Activated CD4-positive, alpha-beta T cell treated with anti-CD3 and anti-CD28 coated beads, Interleukin-2, amount 50 U/mL, for 16 hours (primary cell): Measurements from ENCODE around the gene EVI5L.

Source experiments
- DNase-seq: peaks from one replicate; pipeline ENCODE4 v3.0.0-alpha.2; 2020

EVI5L gene

GRCh38 chr19:7818806-7819205 is 11.2 kb upstream of the EVI5L start:
- no peak for DNase-seq

DNA sequence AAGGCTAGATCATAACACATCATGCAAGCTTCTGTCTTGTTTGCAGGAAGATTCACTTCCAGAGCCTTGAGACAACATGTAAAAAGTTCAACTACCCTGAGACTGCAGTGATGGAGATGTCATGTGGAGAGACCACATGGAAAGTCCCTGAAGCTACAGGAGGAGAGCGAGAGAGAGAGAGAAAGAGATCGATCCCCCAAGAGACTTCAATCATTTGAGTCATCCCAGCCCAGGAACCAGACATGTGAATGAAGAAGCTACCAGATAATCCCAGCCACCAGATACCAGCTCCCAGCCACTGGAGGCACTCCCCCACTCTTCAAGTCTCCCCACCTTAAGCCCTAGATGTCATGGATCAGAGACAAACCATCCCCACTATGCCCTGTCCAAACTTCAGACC is 10.7 kb upstream of the EVI5L start:
- DNase-seq, result no peak

DNA sequence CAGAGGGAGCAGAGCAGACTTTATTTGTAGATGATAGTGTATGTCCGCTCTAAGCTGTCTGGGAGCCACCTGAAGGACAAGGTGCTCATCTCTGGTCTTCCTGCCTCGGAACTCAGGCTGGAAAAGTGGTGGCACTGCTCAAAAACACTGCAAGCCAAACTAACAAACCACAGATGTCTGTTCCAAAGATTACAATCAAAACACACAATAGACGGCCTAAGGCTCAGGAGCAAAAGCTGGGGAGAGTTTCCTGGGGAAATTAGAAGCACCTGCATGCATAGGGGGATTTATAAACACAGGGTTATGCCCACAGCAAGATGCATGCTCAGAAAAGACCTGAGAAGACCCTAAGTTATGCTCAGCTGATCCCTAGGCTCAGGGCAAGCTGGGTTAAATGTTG is 9.4 kb upstream of the EVI5L start:
- no peak for DNase-seq

DNA sequence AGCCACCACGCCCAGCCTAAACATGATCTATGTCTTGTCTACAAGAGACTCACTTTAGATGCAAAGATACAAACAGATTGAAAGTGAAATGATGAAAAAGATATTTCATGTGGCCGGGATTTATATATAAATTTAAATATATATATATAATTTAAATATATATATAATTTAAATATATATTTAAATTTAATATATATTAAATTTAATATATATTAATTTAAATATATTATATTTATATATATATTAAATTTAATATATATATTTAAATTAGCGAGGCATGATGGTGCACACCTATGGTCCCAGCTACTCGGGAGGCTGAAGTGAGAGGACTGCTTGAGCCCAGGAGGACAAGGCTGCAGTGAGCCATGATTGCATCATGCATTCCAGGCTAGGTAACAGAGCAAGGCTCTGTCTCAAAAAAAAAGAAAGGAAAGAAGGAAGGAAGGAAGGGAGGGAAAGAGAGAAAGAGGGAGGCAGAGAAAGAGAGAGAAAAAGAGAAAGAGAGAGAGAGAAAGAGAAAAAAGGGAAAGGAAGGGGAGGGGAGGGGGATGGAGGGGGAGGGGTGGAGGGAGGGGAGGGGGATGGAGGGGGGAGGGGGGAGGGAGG is 7.0 kb upstream of the EVI5L start:
- DNase-seq, result no peak

GRCh38 chr19:7823686-7824301 is 6.2 kb upstream of the EVI5L start:
- DNase-seq, result no peak

- DNase-seq, result no peak
Observed at GRCh38 chr19:7829166-7829520, 875 bp upstream of the EVI5L start.

DNA sequence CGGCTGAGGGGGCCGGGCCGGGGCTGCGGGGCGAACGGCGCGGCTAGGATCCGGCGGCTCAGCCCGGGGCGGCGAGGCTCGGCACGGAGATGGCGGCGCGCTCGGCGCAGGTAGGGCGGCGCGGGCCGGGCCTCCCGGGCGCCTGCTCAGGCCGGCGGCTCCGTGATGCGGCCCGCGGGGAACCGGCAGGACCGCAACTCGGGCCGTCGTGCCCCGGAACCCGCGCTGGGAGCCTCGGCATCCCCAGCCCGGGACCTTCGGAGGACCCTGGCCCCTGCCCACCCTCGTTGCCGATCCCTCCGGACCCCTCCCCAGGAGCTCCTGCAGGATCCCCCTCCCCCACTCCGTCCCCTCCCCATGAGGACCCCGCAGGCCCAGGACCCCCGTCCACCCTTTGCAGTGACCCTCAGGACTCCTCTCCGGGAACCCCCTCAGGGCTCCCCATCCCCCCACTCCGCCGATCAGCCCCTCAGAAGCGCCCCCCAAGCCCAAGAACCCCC is 304 bp downstream of the EVI5L start:
- no peak for DNase-seq

DNA sequence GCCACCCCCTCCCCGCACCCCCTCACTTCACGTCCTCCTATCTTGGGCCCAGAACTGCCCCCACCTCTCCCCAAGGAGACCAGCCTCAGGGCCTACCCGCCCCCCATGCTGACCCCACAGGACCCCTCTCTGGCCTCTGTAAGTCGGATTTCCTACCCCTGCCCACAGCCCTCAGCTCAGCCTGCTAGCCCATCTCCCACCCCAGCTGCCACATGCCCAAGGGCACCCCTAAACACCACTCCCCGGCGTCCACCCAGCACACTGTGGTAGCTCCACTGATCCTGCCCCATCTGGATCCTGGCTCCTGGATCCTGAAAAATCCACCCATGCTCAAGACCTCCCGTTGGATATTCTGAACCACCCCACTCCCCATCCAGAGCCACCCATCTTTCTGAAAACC is 805 bp downstream of the EVI5L start:
- DNase-seq, result no peak

DNA sequence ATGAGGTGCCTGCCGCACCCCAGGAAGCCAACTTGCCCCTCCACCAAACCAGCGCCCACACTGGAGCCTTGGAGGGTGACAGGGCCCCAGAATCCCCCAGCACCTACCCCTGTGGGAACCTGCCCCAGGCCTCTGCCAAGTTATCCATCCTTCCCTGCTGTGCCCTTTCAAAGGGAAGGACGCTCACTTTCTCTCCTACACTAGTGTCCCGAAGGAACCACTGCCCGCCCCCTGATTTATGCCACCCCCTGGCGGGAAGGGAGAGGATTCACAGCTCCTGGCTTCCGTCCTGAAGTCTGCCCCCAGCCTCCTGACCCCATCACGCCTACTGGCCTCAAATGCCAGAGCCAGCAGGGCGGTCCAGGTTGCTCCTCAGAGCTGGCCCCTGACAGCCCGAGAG is 1.4 kb downstream of the EVI5L start:
- no peak for DNase-seq

DNA sequence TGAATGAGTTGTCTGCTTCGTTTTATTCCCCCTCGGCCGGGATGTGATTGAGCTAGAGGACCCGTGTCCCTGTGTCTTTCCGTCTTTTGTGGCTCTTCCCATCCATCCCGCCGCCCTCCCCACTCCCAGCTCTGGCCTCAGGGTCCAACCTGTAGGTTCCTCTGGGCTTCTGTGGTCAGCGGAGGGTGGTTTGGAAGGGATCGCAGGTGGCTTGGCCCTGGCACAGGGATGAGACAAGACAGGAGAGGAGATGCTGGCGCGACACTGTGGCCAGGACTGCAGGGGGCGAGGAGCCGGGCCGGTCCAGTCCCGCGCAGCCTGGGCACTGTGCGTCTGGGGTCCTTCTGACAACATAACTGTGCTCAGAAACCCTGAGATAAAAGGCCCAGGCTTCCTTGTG is 2.0 kb downstream of the EVI5L start:
- DNase-seq, result no peak

GRCh38 chr19:7832781-7833180 is 2.8 kb downstream of the EVI5L start:
- DNase-seq, result no peak

DNA sequence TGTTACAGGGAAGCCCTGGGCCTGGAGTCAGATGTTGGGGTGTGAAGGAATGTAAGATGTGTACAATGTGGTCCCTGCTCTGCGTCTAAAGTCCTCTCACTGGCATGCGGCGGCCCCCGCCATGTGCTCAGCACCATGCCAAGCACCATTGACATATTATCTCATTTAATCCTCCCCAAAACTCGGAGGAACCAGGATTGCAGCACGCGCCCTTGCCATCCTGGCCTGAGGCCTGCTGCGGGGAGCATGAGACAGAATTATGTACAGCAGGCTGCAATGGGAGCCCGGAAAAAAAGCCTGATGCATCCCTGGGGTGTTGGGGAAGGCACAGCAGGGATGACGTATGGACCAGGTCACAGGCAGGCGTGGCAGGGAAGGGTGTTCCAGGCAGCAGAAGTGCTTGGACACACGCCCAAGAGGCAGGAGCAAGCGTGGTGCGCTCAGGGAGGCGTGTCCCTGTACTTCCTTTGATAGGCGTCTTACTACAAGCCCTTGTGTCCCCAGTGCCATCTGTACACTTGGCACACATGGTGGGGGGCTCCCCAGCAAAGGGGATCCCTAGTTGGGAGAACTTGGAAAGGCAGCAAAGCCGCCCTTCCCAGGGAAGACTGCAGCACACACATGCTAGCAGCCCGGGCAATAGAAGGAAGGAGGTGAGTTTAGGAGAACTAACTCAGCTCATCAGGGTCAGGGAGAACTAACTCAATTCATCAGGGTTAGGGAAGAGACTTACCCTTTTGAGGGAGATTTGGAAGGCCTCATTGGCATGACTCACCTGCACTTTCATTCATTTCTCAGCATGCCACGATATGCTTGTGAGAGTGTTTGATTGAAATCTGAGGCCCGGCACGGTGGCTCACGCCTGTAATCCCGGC is 3.4 kb downstream of the EVI5L start:
- DNase-seq, result no peak

DNA sequence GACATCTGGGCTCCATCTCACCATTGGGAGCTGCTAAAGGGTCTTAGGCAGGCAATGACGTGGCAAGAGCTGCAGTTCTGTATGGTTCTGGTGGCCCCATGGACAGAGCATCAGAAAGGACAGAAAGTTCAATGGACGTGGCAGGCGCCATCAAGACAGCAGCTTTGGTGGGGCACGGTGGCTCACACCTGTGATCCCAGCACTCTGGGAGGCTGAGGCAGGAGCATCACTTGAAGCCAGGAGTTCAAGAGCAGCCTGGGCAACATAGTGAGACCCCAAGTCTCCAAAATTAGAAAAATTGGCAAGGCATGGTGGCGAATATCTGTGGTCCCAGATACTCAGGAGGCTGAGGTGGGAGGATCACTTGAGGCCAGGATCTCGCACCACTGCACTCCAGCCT is 9.5 kb downstream of the EVI5L start:
- no peak for DNase-seq

DNA sequence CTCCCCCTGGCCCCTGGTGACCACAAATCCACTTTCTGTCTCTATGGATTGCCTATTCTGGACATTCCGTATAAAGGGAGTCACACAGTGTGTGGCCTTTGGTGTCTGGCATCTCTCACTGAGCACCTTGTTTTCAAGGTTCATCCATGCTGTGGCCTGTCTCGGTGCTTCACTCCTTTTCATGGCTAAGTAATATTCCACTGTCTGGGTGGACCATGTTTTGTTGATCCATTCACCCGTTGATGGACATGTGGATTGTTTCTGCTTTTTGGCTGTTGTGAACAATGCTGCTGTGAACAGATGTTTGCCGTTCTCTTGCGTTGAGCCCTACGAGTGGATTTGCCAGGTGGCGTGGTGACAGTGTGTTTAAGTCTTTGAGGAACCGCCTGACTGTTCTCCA is 10.6 kb downstream of the EVI5L start:
- DNase-seq, result no peak

DNA sequence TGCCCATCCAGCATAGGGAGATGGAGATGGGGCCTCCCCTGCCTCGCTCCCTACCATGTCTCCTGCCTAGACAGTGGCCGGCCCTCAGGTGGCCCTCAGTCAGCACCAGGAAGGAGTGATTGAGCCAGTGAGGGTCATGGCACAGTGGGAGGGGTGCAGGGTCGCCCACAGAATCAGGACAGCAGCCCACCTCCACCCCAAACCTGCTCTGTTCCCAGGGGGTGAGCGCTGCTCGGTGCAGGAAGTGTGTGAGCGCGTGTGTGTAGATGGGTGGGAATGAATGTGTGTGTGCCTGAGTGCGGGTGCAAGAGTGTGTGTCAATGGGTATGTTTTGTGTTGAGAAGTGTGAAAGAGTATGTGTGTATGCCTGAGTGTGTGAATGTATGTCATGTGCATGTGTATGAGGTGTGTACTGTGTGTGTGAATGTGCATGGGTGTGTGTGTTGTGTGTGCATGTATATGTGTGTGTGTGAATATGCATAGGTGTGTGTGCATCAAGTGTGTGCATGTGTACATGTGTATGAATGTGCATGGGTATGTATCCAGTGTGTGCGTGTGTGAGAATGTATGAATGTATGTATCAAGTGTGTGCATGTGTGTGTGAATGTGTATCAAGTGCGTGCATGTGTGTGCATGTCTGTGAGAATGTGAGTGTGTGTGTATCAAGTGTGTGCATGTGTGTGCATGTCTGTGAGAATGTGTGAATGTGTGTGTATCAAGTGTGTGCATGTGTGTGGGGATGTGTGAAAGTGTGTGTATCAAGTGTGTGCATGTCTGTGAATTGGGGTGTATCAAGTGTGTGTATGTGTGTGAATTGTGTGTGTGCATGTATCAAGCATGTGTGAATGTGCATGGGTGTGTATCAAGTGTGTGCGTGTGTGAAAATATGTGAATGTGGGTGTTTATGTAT is 12.0 kb downstream of the EVI5L start:
- no peak for DNase-seq

DNA sequence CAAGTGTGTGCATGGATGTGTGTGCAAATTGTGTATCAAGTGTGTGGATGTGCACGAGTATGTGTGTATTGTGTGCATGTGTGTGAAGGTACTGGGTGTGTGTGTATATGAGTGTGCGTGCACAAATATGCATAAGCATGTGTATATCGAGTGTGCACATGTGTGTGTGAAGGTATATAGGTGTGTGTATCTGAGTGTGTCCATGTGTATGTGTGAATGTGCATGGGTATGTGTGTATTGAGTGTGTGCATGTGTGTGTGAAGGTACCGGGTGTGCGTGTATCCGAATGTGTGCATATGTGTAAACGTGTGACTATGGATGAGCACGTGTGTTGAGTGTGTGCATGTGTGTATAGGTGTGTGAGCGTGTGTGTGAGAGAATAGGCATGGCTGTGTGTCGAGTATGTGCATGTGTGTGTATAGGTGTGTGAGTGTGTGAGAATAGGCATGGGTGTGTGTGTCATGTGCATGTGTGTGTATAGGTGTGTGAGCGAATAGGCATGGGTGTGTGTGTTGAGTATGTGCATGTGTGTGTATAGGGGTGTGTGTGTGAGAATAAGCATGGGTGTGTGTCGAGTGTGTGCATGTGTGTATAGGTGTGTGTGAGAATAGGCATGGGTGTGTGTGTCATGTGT is 12.8 kb downstream of the EVI5L start:
- DNase-seq, result no peak

DNA sequence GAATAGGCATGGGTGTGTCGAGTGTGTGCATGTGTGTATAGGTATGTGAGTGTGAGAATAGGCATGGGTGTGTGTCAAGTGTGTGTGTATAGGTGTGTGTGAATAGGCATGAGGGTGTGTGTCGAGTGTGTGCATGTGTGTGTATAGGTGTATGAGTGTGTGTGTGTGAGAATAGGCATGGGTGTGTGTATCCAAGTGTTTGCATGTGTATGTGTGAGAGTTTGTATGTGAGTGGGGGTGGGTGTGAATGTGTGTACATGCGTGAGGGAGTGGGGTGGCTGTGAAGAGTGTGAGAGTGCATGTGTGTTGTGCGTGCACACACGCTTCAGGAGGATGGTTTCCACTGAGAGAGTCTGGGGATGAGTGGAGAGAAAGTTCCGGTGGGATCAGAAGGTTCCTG is 13.5 kb downstream of the EVI5L start:
- DNase-seq, result no peak

DNA sequence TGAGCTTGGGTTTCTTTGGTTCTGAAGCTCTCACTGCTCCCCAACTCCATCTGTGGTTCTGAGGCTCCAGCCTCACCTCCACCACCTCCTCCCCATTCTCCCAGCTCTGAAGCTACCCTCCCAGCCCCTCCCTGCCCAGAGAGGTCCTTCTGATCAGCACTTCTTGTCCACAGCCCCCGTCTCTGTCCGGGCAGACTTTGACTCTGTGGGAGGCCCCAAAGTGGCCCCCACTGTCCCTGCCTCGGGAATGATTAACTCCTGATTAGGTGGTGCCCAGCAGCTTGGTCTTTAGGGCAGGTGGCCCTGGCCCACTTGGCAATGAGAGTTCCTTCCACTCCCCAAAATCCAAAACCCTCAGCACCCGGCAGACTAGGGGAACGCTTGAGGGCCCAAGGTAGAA is 14.4 kb downstream of the EVI5L start:
- no peak for DNase-seq

DNA sequence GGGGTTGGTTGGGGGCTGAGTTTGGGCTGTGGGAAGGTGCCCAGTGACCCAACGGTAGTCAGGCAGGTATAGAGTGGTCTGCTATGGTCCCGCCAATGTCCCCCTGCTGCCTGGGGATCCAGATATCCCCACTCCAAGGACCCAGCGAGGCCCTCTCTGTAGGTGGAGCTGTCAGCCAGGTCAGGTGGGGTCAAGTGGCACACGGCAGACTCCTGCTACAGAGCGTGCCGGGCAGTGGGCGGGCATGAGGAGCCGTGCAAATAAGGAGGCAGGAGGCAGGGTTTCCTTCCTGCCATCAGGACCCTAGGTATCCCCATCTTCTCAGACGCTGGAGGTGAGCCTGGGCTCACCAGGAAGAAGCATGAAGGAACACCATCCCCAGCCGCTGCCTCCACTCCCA is 14.9 kb downstream of the EVI5L start:
- DNase-seq, result no peak

GRCh38 chr19:7845390-7846154 is 15.6 kb downstream of the EVI5L start:
- DNase-seq, result no peak

- no peak for DNase-seq
Observed at GRCh38 chr19:7846155-7846646, 16.2 kb downstream of the EVI5L start.

DNA sequence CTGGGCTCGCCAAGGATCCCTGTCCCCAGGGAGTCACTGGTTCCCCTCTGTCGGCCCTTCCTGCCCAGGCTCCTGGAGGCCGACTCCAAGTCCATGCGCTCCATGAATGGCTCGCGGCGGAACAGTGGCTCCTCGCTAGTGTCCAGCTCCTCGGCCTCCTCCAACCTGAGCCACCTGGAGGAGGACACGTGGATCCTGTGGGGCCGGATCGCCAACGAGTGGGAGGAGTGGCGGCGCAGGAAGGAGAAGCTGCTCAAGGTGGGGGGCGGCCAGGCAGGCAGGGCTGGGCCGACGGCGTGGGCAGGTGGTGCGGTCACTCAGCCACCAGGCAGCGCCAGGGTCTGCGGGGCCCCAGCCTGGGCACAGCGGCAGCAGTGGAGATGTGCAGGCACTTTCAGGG is 17.6 kb downstream of the EVI5L start:
- no peak for DNase-seq
